IMR-90 (cell line): ENCODE data around the gene EML6. TPM values are rescaled to one million over a fixed set of nuclear protein-coding genes. Genes with fewer than 3 reads are reported as not detected.

Experiments used
- ATAC-seq: fragments of 200-7000 bp; cut with Tn5 transposase; 2 replicates; pipeline ENCODE4 v1.9.1; 2020; ENCODE audit warnings: low read depth, mild to moderate bottlenecking, moderate library complexity
- BruUV-seq: library from RNA; stranded (reverse); fragments of 400-500 nt; replicated peaks from 2 replicates; lab custom pipeline; 2021; lab: Mats Ljungman, UMichigan
- CTCF ChIA-PET: fragments of 300-600 bp; formaldehyde crosslinking; extraction: SDS; loops from one replicate; lab custom pipeline; 2021; ENCODE audit warnings: antibody characterized with exemption; lab: Yijun Ruan, JAX
- POLR2A ChIA-PET: fragments of 300-600 bp; sonication (Branson Sonifier 250); formaldehyde crosslinking; loops from one replicate; lab custom pipeline; 2022; ENCODE audit warnings: antibody characterized with exemption; ENCODE audit not compliant: unreplicated experiment; lab: Charles Lee
- DNase-seq: peaks from one replicate; pipeline ENCODE4 v3.0.0; 2013
- H2AFZ ChIP-seq: replicated peaks from 2 replicates; pipeline ENCODE3; 2013; ENCODE audit warnings: low read length, mild to moderate bottlenecking; ENCODE audit not compliant: poor library complexity
- H2AK5ac ChIP-seq: 2 replicates; pipeline ENCODE4 v1.6.1; 2013; ENCODE audit warnings: low read depth, low read length, inconsistent platforms
- H2AK9ac ChIP-seq: replicated peaks from 2 replicates; pipeline ENCODE3; 2013; ENCODE audit warnings: mild to moderate bottlenecking, low read depth, low read length, moderate library complexity; ENCODE audit not compliant: poor library complexity
- H2BK120ac ChIP-seq: 2 replicates; pipeline ENCODE4 v1.6.1; 2013; ENCODE audit warnings: low read depth, low read length, inconsistent platforms
- H2BK15ac ChIP-seq: 3 replicates; pipeline ENCODE4 v1.6.1; 2013; ENCODE audit warnings: low read depth, low read length, inconsistent platforms
- H2BK20ac ChIP-seq: 2 replicates; pipeline ENCODE4 v1.6.1; 2013; ENCODE audit warnings: low read depth, mild to moderate bottlenecking, inconsistent platforms, low read length, moderate library complexity
- H2BK5ac ChIP-seq: 2 replicates; pipeline ENCODE4 v1.6.1; 2013; ENCODE audit warnings: mild to moderate bottlenecking, low read depth, low read length, inconsistent platforms; ENCODE audit not compliant: poor library complexity, severe bottlenecking
- H3K14ac ChIP-seq: replicated peaks from 2 replicates; pipeline ENCODE4 v1.6.1; 2013; ENCODE audit warnings: low read depth, low read length, inconsistent platforms
- H3K18ac ChIP-seq: 2 replicates; pipeline ENCODE4 v1.6.1; 2013; ENCODE audit warnings: low read depth, low read length, control low read depth
- H3K23ac ChIP-seq: 2 replicates; pipeline ENCODE4 v1.6.1; 2013; ENCODE audit warnings: low read depth, low read length, inconsistent platforms
- H3K27ac ChIP-seq: 2 replicates; pipeline ENCODE4 v1.5.1; 2013; ENCODE audit warnings: mild to moderate bottlenecking, control low read depth, low read length; ENCODE audit not compliant: insufficient read depth
- H3K27me3 ChIP-seq: 2 replicates; pipeline ENCODE4 v1.6.1; 2013; ENCODE audit warnings: low read length; ENCODE audit not compliant: control insufficient read depth, insufficient read depth
- H3K36me3 ChIP-seq: 2 replicates; pipeline ENCODE4 v1.6.1; 2013; ENCODE audit warnings: low read length, mixed read lengths; ENCODE audit not compliant: control insufficient read depth, insufficient read depth
- H3K4ac ChIP-seq: 2 replicates; pipeline ENCODE4 v1.6.1; 2013; ENCODE audit warnings: low read depth, low read length, inconsistent platforms
- H3K4me1 ChIP-seq: 2 replicates; pipeline ENCODE4 v1.6.1; 2013; ENCODE audit warnings: low read length, mixed read lengths; ENCODE audit not compliant: control insufficient read depth, insufficient read depth
- H3K4me2 ChIP-seq: 2 replicates; pipeline ENCODE4 v1.6.1; 2013; ENCODE audit warnings: low read depth, mild to moderate bottlenecking, control low read depth, low read length, moderate library complexity
- H3K4me3 ChIP-seq: 2 replicates; pipeline ENCODE4 v1.5.1; 2013; ENCODE audit warnings: low read depth, mild to moderate bottlenecking, control low read depth, low read length, moderate library complexity; ENCODE audit not compliant: insufficient read depth
- H3K56ac ChIP-seq: 2 replicates; pipeline ENCODE4 v1.6.1; 2013; ENCODE audit warnings: low read length, inconsistent platforms; ENCODE audit not compliant: insufficient read depth; ENCODE audit errors: extremely low read depth
- H3K79me1 ChIP-seq, 2 experiments: 2 replicates each; pipeline ENCODE4 v1.6.1; 2013; ENCODE audit warnings: low read length in 2 of 2, inconsistent platforms in 1 of 2, low read depth in 1 of 2
- H3K9ac ChIP-seq: 2 replicates; pipeline ENCODE4 v1.6.1; 2013; ENCODE audit warnings: low read depth, low read length, control low read depth
- H3K9me1 ChIP-seq: 2 replicates; pipeline ENCODE4 v1.6.1; 2013; ENCODE audit warnings: low read length, inconsistent platforms; ENCODE audit not compliant: insufficient read depth
- H3K9me3 ChIP-seq: 2 replicates; pipeline ENCODE4 v1.6.1; 2013; ENCODE audit warnings: low read length; ENCODE audit not compliant: control insufficient read depth, insufficient read depth
- H4K20me1 ChIP-seq: 2 replicates; pipeline ENCODE4 v1.6.1; 2013; ENCODE audit warnings: low read length, inconsistent platforms; ENCODE audit not compliant: insufficient read depth
- H4K5ac ChIP-seq: 2 replicates; pipeline ENCODE4 v1.6.1; 2013; ENCODE audit warnings: mild to moderate bottlenecking, low read depth, low read length, control low read depth
- H4K8ac ChIP-seq, 2 experiments: 2 replicates each; pipeline ENCODE4 v1.6.1; 2013; ENCODE audit warnings: low read depth in 2 of 2, low read length in 2 of 2, control low read depth in 1 of 2, inconsistent platforms in 1 of 2
- H4K91ac ChIP-seq: 2 replicates; pipeline ENCODE4 v1.6.1; 2013; ENCODE audit warnings: low read depth, low read length, inconsistent platforms; ENCODE audit not compliant: insufficient read depth
- CHD1 ChIP-seq: IDR thresholded peaks from 2 replicates; pipeline ENCODE4 v1.6.1; 2012; ENCODE audit warnings: low read depth, low read length, improper control_type of control experiment
- FOS ChIP-seq: fragments of 150-350 bp; IDR thresholded peaks from 2 replicates; pipeline ENCODE4 v1.6.1; 2016; ENCODE audit warnings: low read depth, low read length
- MAFK ChIP-seq: IDR thresholded peaks from 2 replicates; pipeline ENCODE4 v1.6.1; 2012; ENCODE audit warnings: low read depth, low read length, improper control_type of control experiment
- NFE2L2 ChIP-seq: fragments of 150-350 bp; IDR thresholded peaks from 2 replicates; pipeline ENCODE4 v1.6.1; 2016; ENCODE audit warnings: low read depth, mild to moderate bottlenecking, low read length
- WGBS, 2 experiments: methylation state at CpG; one replicate each; pipeline versions ENCODE4 v1.1.5 to v1.1.7; 2013; ENCODE audit warnings: missing lambda C conversion rate in 2 of 2; ENCODE audit not compliant: insufficient read length in 1 of 2; ENCODE audit errors: extremely low coverage in 2 of 2; 5-methylcytosine and 5-hydroxymethylcytosine counted together
- dilution Hi-C: fragments of 300-500 bp; cut with HindIII; formaldehyde crosslinking; loops from one replicate; pipeline ENCODE4 v1.14.3; 2018; ENCODE audit warnings: low sequenced_read_pairs; ENCODE audit not compliant: unreplicated experiment
- in situ Hi-C: fragments of 300-500 bp; cut with MboI; formaldehyde crosslinking; loops from 3 replicates; pipeline ENCODE4 v1.14.3; 2019; ENCODE audit warnings: low sequenced_read_pairs, inconsistent platforms, mixed read lengths
- intact Hi-C: fragments of 100-400 bp; cut with micrococcal nuclease; formaldehyde crosslinking; loops from 2 replicates; pipeline ENCODE4 v1.10.0; 2022
- polyA plus RNA-seq, 3 experiments: library from polyadenylated mRNA; depleted of rRNA; stranded (reverse); fragments of >200 nt; gene quantifications; 2 replicates each; pipeline ENCODE4 v1.2.3, GENCODE V29; 2012; ENCODE audit warnings: low replicate concordance in 1 of 3
- total RNA-seq: library from RNA; depleted of rRNA; stranded (reverse); fragments of >200 nt; gene quantifications from 2 replicates; pipeline ENCODE4 v1.2.3, GENCODE V29; 2012
- TF ChIP-seq, protein P1 (sequence below): fragments of 150-350 bp; IDR thresholded peaks from 2 replicates; pipeline ENCODE4 v1.6.1; 2016; ENCODE audit warnings: low read depth, mild to moderate bottlenecking, low read length, moderate library complexity, borderline replicate concordance
- TF ChIP-seq, protein P2 (sequence below): fragments of 150-350 bp; IDR thresholded peaks from 2 replicates; pipeline ENCODE4 v1.6.1; 2017; ENCODE audit warnings: mild to moderate bottlenecking, antibody characterized with exemption, low read length, low read depth

EML6 gene
- total and polyA plus RNA-seq, 2 of the 4 experiments (the other 2 are of a cell fraction) = 0.18 to 0.19 TPM

DNA sequence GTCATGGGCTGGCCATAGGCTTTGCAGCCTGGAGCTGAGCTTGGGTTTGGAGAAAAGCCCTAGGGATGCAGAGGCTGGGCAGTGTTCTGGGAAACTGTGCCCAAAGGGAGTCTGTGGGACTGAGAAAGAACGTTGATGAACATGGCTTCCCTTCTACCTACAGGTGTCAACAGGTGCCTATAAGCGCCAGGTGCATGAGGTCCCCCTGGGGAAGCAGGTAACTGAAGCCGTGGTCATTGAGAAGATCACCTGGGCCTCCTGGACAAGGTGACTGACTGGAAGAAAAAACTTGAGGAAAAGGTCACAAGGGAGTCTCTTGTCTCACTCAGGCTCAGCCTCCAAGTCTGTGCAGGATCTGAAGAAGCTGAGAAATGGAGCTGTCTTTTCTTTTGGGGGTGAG lies 243.4 kb downstream of the EML6 start:
- Histone ChIP-seq H2AK9ac (no peak overlapping the region), H2BK120ac (no peak overlapping the region), H2BK15ac (no peak overlapping the region), H2BK5ac (no peak overlapping the region), H2AFZ (no peak overlapping the region), H4K91ac (no peak overlapping the region), H3K14ac (no peak overlapping the region), H3K23ac (no peak overlapping the region), H3K18ac (no peak overlapping the region), H3K79me1 (peaks cover 39 to 71% of the 10 kb centered on the region in 2 experiments), H3K56ac (no peak overlapping the region), H3K27me3 (no peaks in the 10 kb centered on the region), H4K8ac (no peak overlapping the region), H3K9ac (no peak overlapping the region), H3K4me3 (no peak overlapping the region), H3K9me3 (no peaks in the 10 kb centered on the region), H2AK5ac (no peak overlapping the region), H3K27ac (no peak overlapping the region), H3K4me2 (no peak overlapping the region), H2BK20ac (no peak overlapping the region), H3K9me1 (peaks cover 44% of the 10 kb centered on the region), H3K4ac (no peak overlapping the region), H4K5ac (no peak overlapping the region), H3K4me1 (peaks cover 6% of the 10 kb centered on the region; the same call in 1 of the 2 replicates), H3K36me3 (peaks cover 29% of the 10 kb centered on the region), H4K20me1 (peaks cover 59% of the 10 kb centered on the region)
- no TSS peak for BruUV-seq
- intact Hi-C loops (no loop called here), dilution Hi-C loops (no loop called here), in situ Hi-C loops (no loop called here)
- DNase-seq = no peak
- ChIA-PET POLR2A (no interaction called here), CTCF (interaction anchor here (1.8 kb wide), 1 partner anchor 11 kb away, joined by 4 read pairs; no protein-coding TSS in a partner anchor)
- ATAC-seq = no peak
- no peak for TF ChIP-seq NFE2L2
- TF ChIP-seq FOS = no peak
- TF ChIP-seq MAFK = no peak
- TF ChIP-seq, protein P1, sequence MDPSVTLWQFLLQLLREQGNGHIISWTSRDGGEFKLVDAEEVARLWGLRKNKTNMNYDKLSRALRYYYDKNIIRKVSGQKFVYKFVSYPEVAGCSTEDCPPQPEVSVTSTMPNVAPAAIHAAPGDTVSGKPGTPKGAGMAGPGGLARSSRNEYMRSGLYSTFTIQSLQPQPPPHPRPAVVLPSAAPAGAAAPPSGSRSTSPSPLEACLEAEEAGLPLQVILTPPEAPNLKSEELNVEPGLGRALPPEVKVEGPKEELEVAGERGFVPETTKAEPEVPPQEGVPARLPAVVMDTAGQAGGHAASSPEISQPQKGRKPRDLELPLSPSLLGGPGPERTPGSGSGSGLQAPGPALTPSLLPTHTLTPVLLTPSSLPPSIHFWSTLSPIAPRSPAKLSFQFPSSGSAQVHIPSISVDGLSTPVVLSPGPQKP = no peak
- TF ChIP-seq, protein P2, sequence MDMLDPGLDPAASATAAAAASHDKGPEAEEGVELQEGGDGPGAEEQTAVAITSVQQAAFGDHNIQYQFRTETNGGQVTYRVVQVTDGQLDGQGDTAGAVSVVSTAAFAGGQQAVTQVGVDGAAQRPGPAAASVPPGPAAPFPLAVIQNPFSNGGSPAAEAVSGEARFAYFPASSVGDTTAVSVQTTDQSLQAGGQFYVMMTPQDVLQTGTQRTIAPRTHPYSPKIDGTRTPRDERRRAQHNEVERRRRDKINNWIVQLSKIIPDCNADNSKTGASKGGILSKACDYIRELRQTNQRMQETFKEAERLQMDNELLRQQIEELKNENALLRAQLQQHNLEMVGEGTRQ = no peak
- TF ChIP-seq CHD1 = no peak
- WGBS, 2 experiments = 100% methylated on average over 1 of the region's 3 CpGs; no CpG with 5 or more reads in 1 of the 2 experiments
